Neuronal stem cell (in vitro differentiated cells): ENCODE data around the gene POLR2J.

Source experiments
- DNase-seq: peaks from one replicate; pipeline ENCODE4 v3.0.0-alpha.2; 2013; ENCODE audit warnings: low spot score
- H2AFZ ChIP-seq: one replicate; pipeline ENCODE4 v1.6.1; 2013; ENCODE audit warnings: mild to moderate bottlenecking, low read length, inconsistent platforms
- H2AK5ac ChIP-seq: 2 replicates; pipeline ENCODE4 v1.6.1; 2013; ENCODE audit warnings: low read depth, mild to moderate bottlenecking, inconsistent platforms, low read length, moderate library complexity, mixed read lengths
- H2BK120ac ChIP-seq: 2 replicates; pipeline ENCODE4 v1.6.1; 2013; ENCODE audit warnings: low read depth, mild to moderate bottlenecking, inconsistent platforms, low read length, moderate library complexity, mixed read lengths
- H2BK12ac ChIP-seq: one replicate; pipeline ENCODE4 v1.6.1; 2013; ENCODE audit warnings: low read length, inconsistent platforms
- H2BK15ac ChIP-seq: 2 replicates; pipeline ENCODE4 v1.6.1; 2013; ENCODE audit warnings: mild to moderate bottlenecking, low read length, inconsistent platforms, mixed read lengths
- H2BK5ac ChIP-seq: one replicate; pipeline ENCODE4 v1.6.1; 2013; ENCODE audit warnings: inconsistent platforms, mild to moderate bottlenecking, low read length, moderate library complexity
- H3K14ac ChIP-seq: one replicate; pipeline ENCODE4 v1.6.1; 2013; ENCODE audit warnings: low read length, inconsistent platforms
- H3K18ac ChIP-seq: 2 replicates; pipeline ENCODE4 v1.6.1; 2013; ENCODE audit warnings: low read length, inconsistent platforms
- H3K23ac ChIP-seq: 2 replicates; pipeline ENCODE4 v1.6.1; 2013; ENCODE audit warnings: low read depth, mild to moderate bottlenecking, mixed read lengths, low read length, inconsistent platforms; ENCODE audit not compliant: poor library complexity
- H3K27ac ChIP-seq: replicated peaks from 3 replicates; pipeline ENCODE4 v1.5.1; 2013; ENCODE audit warnings: low read length, inconsistent platforms
- H3K27me3 ChIP-seq, 3 experiments: 2 replicates each; pipeline ENCODE4 v1.6.1; 2013; ENCODE audit warnings: low read length in 3 of 3, mild to moderate bottlenecking in 2 of 3, inconsistent platforms in 1 of 3, low read depth in 1 of 3, mixed read lengths in 1 of 3, moderate library complexity in 1 of 3; ENCODE audit not compliant: control insufficient read depth in 3 of 3, insufficient read depth in 3 of 3
- H3K36me3 ChIP-seq, 2 donors: replicated peaks in 1 of 2; 2 replicates each; pipeline ENCODE4 v1.6.1; 2013; ENCODE audit warnings: low read length in 2 of 2; ENCODE audit not compliant: control insufficient read depth in 2 of 2, insufficient read depth in 2 of 2
- H3K4ac ChIP-seq: 2 replicates; pipeline ENCODE4 v1.6.1; 2013; ENCODE audit warnings: inconsistent platforms, mild to moderate bottlenecking, low read length, moderate library complexity
- H3K4me1 ChIP-seq, 2 donors: 1 replicate in 1 of 2; 2 replicates in 1 of 2; pipeline ENCODE4 v1.6.1; 2013; ENCODE audit warnings: low read length in 2 of 2, low read depth in 1 of 2; ENCODE audit not compliant: control insufficient read depth in 2 of 2, insufficient read depth in 1 of 2
- H3K4me2 ChIP-seq: one replicate; pipeline ENCODE4 v1.6.1; 2013; ENCODE audit warnings: mild to moderate bottlenecking, low read length, inconsistent platforms; ENCODE audit not compliant: insufficient read depth, poor library complexity, severe bottlenecking
- H3K4me3 ChIP-seq, 2 donors: 2 replicates each; pipeline ENCODE4 v1.5.1; 2013; ENCODE audit warnings: low read length in 2 of 2, mild to moderate bottlenecking in 2 of 2, inconsistent platforms in 1 of 2, moderate library complexity in 1 of 2
- H3K79me1 ChIP-seq: one replicate; pipeline ENCODE4 v1.6.1; 2013; ENCODE audit warnings: low read depth, mild to moderate bottlenecking, inconsistent platforms, low read length, moderate library complexity
- H3K9ac ChIP-seq: one replicate; pipeline ENCODE4 v1.6.1; 2013; ENCODE audit warnings: mild to moderate bottlenecking, low read depth, low read length, inconsistent platforms; ENCODE audit not compliant: poor library complexity
- H3K9me3 ChIP-seq, 2 donors: replicated peaks in 1 of 2; 2 replicates each; pipeline versions ENCODE3 to v1.6.1; 2013; ENCODE audit warnings: low read length in 2 of 2, mild to moderate bottlenecking in 2 of 2, inconsistent platforms in 1 of 2, low read depth in 1 of 2, mixed read lengths in 1 of 2, moderate library complexity in 1 of 2; ENCODE audit not compliant: control insufficient read depth in 2 of 2, insufficient read depth in 1 of 2
- H4K8ac ChIP-seq: one replicate; pipeline ENCODE4 v1.6.1; 2013; ENCODE audit warnings: low read depth, mild to moderate bottlenecking, inconsistent platforms, low read length, moderate library complexity
- H4K91ac ChIP-seq: one replicate; pipeline ENCODE4 v1.6.1; 2013; ENCODE audit warnings: low read length, low read depth, mild to moderate bottlenecking, inconsistent platforms; ENCODE audit not compliant: poor library complexity
- WGBS, 2 donors: extraction: QIAGEN DNeasy Blood & Tissue Kit; methylation state at CpG; one replicate each; pipeline ENCODE4 v1.1.7; 2013; ENCODE audit warnings: missing lambda C conversion rate in 2 of 2, mixed read lengths in 1 of 2; ENCODE audit not compliant: insufficient read length in 2 of 2, insufficient replicate concordance in 1 of 2; ENCODE audit errors: extremely low coverage in 2 of 2; 5-methylcytosine and 5-hydroxymethylcytosine counted together

Gene POLR2J

GRCh38 chr7:102424787-102425218, 53.9 kb downstream of the POLR2J start:
- Histone ChIP-seq H2BK120ac (no peak overlapping the region), H4K91ac (no peak overlapping the region), H3K23ac (no peak overlapping the region), H4K8ac (no peak overlapping the region), H2BK12ac (no peak overlapping the region), H3K9ac (no peak overlapping the region), H2AK5ac (no peak overlapping the region), H2BK5ac (no peak overlapping the region), H3K4me2 (no peak overlapping the region), H3K4me1 (peaks cover 0 to 5% of the 10 kb centered on the region in 2 donors), H3K4ac (no peak overlapping the region), H3K27me3 (no peaks in the 10 kb centered on the region), H3K14ac (no peak overlapping the region), H3K79me1 (peaks cover 4% of the 10 kb centered on the region), H2AFZ (no peak overlapping the region), H2BK15ac (no peak overlapping the region), H3K9me3 (no peaks in the 10 kb centered on the region), H3K4me3 (no peak overlapping the region), H3K18ac (no peak overlapping the region), H3K36me3 (peaks cover 31 to 73% of the 10 kb centered on the region in 2 donors), H3K27ac (no peak overlapping the region)
- no CpG with 5 or more reads among the region's 13 CpGs for WGBS, 2 donors
- DNase-seq, result no peak

GRCh38 chr7:102424129-102424551, 54.6 kb downstream of the POLR2J start:
- no peaks in the 10 kb centered on the region for H3K9me3 ChIP-seq
- H2BK12ac ChIP-seq, result no peak overlapping the region
- no peak overlapping the region for H4K91ac ChIP-seq
- WGBS, 2 donors, result no CpG with 5 or more reads among the region's 12 CpGs
- no peak overlapping the region for H2AFZ ChIP-seq
- peaks cover 0 to 5% of the 10 kb centered on the region in 2 donors for H3K4me1 ChIP-seq
- H2BK15ac ChIP-seq, result no peak overlapping the region
- no peak overlapping the region for H3K9ac ChIP-seq
- peaks cover 33 to 80% of the 10 kb centered on the region in 2 donors for H3K36me3 ChIP-seq
- H3K14ac ChIP-seq, result no peak overlapping the region
- H3K18ac ChIP-seq, result no peak overlapping the region
- no peak overlapping the region for H3K23ac ChIP-seq
- no peak overlapping the region for H2AK5ac ChIP-seq
- no peak overlapping the region for H3K27ac ChIP-seq
- no peak overlapping the region for H2BK5ac ChIP-seq
- H2BK120ac ChIP-seq, result no peak overlapping the region
- no peak overlapping the region for H3K4me3 ChIP-seq
- no peak overlapping the region for H3K4ac ChIP-seq
- no peak overlapping the region for H4K8ac ChIP-seq
- no peak overlapping the region for H3K4me2 ChIP-seq
- no peak for DNase-seq
- no peaks in the 10 kb centered on the region for H3K27me3 ChIP-seq
- peaks cover 4% of the 10 kb centered on the region for H3K79me1 ChIP-seq
